ENCODE measurements around the gene CPA4. TPM values are rescaled to one million over a fixed set of nuclear protein-coding genes. Genes with fewer than 3 reads are reported as not detected.

The CPA4 gene
- total RNA-seq, 4 donors from 2014 or later: not detected

DNA sequence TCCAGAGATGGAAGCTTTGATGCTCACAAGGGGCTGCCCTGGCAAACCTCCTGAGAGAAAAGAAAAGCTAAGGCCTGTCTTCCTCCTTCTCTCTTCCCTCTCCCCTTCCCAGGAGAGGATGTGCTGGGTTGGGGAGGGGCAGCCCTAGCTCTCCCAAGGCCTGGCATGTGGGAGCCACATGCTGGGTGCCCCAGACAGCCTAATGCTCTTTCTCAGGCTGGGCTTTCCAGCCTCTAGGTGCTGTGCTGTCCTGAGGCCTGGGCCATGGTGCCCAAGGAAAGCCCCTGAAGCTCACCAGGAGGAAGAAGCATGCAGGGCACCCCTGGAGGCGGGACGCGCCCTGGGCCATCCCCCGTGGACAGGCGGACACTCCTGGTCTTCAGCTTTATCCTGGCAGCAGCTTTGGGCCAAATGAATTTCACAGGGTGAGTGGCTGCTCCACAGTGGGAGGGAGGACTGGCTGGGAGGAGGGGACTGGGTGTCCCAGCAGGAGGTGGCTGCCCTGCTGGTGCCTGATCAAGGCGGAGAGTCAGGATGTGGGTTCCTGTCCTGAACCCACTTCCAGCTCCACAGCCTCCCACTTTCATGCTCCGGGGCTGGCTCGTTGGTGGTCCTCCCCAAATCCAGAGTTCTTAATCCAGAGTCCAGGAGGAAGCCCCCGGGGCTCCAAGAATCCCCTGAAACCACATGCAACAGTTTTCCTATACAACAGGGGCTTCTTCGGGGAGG, 53.4 kb downstream of the CPA4 start:
- no peaks in the 10 kb centered on the region for H3K4me1 ChIP-seq
- no peak for TF ChIP-seq POLR2A (IDR thresholded peaks at IDR 0.05)
- no peak for TF ChIP-seq CTCF (IDR thresholded peaks at IDR 0.05)
- H3K9me3 ChIP-seq: no peaks in the 10 kb centered on the region
- no peak for DNase-seq
- no peaks in the 10 kb centered on the region for H3K27me3 ChIP-seq
- WGBS, 2 donors: 87 to 89% methylated on average over 5 to 10 of the region's 10 CpGs
- H3K27ac ChIP-seq: no peak overlapping the region
- intact Hi-C loops (cut with DNase I): no loop called here
- no peaks in the 10 kb centered on the region for H3K36me3 ChIP-seq
- no peak overlapping the region for H3K4me3 ChIP-seq (replicated peaks in 1 of 3)

DNA sequence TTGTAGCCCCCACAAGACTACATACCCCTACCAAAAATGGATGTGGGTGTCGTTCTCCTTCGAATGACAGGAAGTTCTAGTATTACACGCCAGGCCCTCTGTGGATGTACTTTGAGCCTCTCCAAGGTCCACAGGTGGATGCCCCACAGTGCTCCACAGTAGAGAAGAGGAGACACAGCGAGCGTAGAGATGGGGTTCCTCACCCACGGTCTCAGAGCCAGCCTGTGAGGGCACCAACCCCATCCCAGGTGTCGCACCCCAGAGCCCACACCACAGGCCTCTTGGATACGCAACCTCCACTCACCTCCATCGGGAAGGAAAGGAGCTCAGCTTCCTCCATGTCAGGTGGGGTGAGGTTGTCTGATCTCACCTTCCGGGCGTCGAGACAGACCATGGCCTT, 54.0 kb downstream of the CPA4 start:
- no peak overlapping the region for H3K4me3 ChIP-seq (replicated peaks in 1 of 3)
- no peak overlapping the region for H3K27ac ChIP-seq
- TF ChIP-seq CTCF (IDR thresholded peaks at IDR 0.05): no peak
- TF ChIP-seq POLR2A (IDR thresholded peaks at IDR 0.05): no peak
- 77 to 88% methylated on average over 10 to 12 of the region's 12 CpGs for WGBS, 2 donors
- H3K36me3 ChIP-seq: no peaks in the 10 kb centered on the region
- no peaks in the 10 kb centered on the region for H3K4me1 ChIP-seq
- DNase-seq: no peak
- H3K9me3 ChIP-seq: no peaks in the 10 kb centered on the region
- intact Hi-C loops (cut with DNase I): no loop called here
- no peaks in the 10 kb centered on the region for H3K27me3 ChIP-seq

- peak overlapping the region in 2 of 3 donors; percentile 19 to 50 for H3K27ac ChIP-seq
- no peaks in the 10 kb centered on the region for H3K36me3 ChIP-seq
- no peak for TF ChIP-seq CTCF (IDR thresholded peaks at IDR 0.05)
- TF ChIP-seq POLR2A (IDR thresholded peaks at IDR 0.05): no peak
- peaks cover 5% of the 10 kb centered on the region in 2 donors for H3K4me1 ChIP-seq
- H3K27me3 ChIP-seq: no peaks in the 10 kb centered on the region
- intact Hi-C loops (cut with DNase I): no loop called here
- WGBS, 2 donors: 77 to 80% methylated on average over 16 of the region's 16 CpGs
- no peak overlapping the region for H3K4me3 ChIP-seq (replicated peaks in 1 of 3)
- no peak for DNase-seq
- H3K9me3 ChIP-seq: no peaks in the 10 kb centered on the region
Observed at GRCh38 chr7:130349911-130350782, 57.2 kb downstream of the CPA4 start.

DNA sequence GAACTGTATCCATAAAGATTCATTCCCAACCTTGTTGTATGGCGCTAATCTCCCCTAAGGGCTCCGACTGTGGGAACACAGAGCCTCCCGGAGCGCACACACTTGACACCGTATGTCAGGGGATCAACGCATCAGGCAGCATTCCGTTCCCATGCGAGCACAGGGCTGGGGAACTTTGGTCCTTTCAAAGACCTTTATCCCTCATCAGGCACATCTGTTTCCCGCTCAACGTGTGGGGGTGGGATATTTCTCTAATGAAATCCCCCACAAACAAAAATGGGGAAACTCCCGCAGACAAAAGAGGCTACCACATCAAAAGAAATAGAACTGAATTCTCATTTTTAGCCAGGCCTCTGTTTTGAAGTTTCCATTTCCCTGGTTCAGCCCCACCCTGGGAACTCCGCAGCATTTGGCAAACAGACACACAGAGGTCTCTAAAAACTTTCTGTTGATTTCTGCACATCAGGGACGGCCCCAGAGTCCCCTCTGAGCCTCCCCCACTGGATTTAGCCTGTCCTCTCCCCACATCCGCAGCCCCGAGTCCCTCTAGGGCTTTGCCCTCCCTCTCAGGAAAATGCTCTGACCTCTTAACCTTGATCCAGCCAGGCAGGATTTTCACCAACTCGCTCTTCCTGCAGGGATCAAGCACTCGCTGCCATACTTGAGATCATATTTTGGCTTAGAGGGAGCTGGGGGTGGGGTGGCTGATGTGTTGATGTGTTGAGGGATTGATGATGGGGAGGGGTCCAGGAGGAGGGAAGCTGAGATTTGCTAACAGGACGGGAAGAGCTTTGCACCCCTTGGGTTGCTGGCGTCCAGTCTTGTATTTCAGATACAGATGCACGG, 58.2 kb downstream of the CPA4 start:
- 53 to 68% methylated on average over 20 of the region's 20 CpGs for WGBS, 2 donors
- no peak for DNase-seq
- Histone ChIP-seq H3K9me3 (no peaks in the 10 kb centered on the region), H3K4me3 (replicated peaks in 1 of 3) (no peak overlapping the region), H3K4me1 (peaks cover 9 to 10% of the 10 kb centered on the region in 2 donors), H3K27ac (peak overlapping the region in 2 of 3 donors; percentile 19 to 66), H3K27me3 (no peaks in the 10 kb centered on the region), H3K36me3 (no peaks in the 10 kb centered on the region)
- intact Hi-C loops (cut with DNase I): no loop called here
- TF ChIP-seq POLR2A (IDR thresholded peaks at IDR 0.05): no peak
- TF ChIP-seq CTCF (IDR thresholded peaks at IDR 0.05): no peak
